ENCODE measurements around the gene MAP3K9.

GRCh38 chr14:70711451-70711850 is 97.9 kb downstream of the MAP3K9 start:
- no peak for TF ChIP-seq CTCF (IDR thresholded peaks at IDR 0.05 in 8 of 11, conservative IDR thresholded peaks at IDR 0.05 in 3 of 11)
- no peak for TF ChIP-seq POLR2A (IDR thresholded peaks at IDR 0.05)
